WTC11 (cell line): ENCODE results near the gene LYRM2.

Experiments used
- CREM ChIP-seq: sonication (generic); formaldehyde crosslinking; IDR thresholded peaks from 2 replicates; pipeline ENCODE4 v1.8.1; 2022; ENCODE audit warnings: mild to moderate bottlenecking, missing genetic modification reagents, moderate library complexity
- CTCF ChIP-seq: fragments of 200-600 bp; IDR thresholded peaks from 2 replicates; pipeline ENCODE4 v1.8.0; 2022; ENCODE audit warnings: antibody characterized with exemption
- FOXP4 ChIP-seq: sonication (generic); formaldehyde crosslinking; IDR thresholded peaks from 2 replicates; pipeline ENCODE4 v1.8.0; 2022; ENCODE audit warnings: mild to moderate bottlenecking, missing genetic modification reagents
- MAX ChIP-seq: sonication (generic); formaldehyde crosslinking; IDR thresholded peaks from 2 replicates; pipeline ENCODE4 v1.8.0; 2022; ENCODE audit warnings: mild to moderate bottlenecking, missing genetic modification reagents
- NFE2L1 ChIP-seq: sonication (generic); formaldehyde crosslinking; IDR thresholded peaks from 2 replicates; pipeline ENCODE4 v1.8.1; 2023; ENCODE audit warnings: missing genetic modification reagents
- STAT6 ChIP-seq: sonication (generic); formaldehyde crosslinking; conservative IDR thresholded peaks from 2 replicates; pipeline ENCODE4 v1.8.1; 2023; ENCODE audit warnings: mild to moderate bottlenecking, low read depth, missing genetic modification reagents, moderate library complexity
- ZNF281 ChIP-seq: sonication (generic); formaldehyde crosslinking; IDR thresholded peaks from 2 replicates; pipeline ENCODE4 v1.8.0; 2023; ENCODE audit warnings: mild to moderate bottlenecking, missing genetic modification reagents

- TF ChIP-seq CTCF (no peak), NFE2L1 (CRISPR knock-in tag) (no peak), MAX (CRISPR knock-in tag) (no peak), CREM (CRISPR knock-in tag) (no peak), ZNF281 (CRISPR knock-in tag) (no peak), FOXP4 (CRISPR knock-in tag) (no peak), STAT6 (CRISPR knock-in tag) (no peak)
These were observed 40.9 kb upstream of the LYRM2 start for GRCh38 chr6:89679215-89680120.
